ENCODE data around the gene SND1.

Gene SND1

DNA sequence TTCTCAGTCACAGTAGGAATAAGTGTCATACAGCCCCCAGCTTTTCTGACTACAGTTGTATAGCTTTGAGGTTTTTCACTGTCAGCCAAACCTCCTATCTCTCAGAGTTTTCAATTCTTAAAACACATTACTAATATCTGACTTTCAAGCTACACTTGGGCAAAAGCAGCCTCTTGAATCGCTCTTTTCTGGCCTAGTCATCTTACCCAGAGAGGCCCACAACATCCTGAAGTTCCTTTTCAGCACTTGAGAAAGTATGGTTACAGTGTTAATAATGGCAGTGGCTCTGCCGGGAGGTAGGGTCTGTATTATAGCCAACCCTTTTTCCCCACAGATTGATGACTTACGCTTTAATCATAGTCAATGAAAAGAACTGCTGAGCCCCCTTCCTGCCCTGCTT is 198.2 kb downstream of the SND1 start:
- no peak for DNase-seq (ENCODE audit: low read depth)
- TF ChIP-seq, protein P1, sequence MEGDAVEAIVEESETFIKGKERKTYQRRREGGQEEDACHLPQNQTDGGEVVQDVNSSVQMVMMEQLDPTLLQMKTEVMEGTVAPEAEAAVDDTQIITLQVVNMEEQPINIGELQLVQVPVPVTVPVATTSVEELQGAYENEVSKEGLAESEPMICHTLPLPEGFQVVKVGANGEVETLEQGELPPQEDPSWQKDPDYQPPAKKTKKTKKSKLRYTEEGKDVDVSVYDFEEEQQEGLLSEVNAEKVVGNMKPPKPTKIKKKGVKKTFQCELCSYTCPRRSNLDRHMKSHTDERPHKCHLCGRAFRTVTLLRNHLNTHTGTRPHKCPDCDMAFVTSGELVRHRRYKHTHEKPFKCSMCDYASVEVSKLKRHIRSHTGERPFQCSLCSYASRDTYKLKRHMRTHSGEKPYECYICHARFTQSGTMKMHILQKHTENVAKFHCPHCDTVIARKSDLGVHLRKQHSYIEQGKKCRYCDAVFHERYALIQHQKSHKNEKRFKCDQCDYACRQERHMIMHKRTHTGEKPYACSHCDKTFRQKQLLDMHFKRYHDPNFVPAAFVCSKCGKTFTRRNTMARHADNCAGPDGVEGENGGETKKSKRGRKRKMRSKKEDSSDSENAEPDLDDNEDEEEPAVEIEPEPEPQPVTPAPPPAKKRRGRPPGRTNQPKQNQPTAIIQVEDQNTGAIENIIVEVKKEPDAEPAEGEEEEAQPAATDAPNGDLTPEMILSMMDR (IDR thresholded peaks at IDR 0.05; ENCODE audit: low read depth, low read length, missing control alignments) = no peak

DNA sequence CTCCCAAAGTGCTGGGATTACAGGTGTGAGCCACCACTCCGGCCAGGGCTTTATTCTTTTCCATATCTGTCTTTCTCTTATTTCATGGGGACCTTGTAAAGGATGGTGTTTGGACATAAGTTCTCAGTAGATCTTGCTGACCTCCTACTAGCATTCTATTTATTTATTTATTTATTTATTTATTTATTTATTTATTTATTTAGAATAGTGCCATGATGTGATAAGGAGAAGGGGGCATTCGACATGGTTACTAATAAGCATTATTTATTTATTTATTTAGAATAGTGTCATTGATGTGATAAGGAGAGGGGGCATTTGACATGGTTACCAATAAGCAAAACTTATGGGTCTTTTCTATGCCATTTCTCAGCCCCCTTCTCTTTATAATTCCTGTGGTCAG is 202.4 kb downstream of the SND1 start:
- TF ChIP-seq, protein P1 (IDR thresholded peaks at IDR 0.05; ENCODE audit: low read depth, low read length, missing control alignments) = no peak
- DNase-seq (ENCODE audit: low read depth) = no peak

More for the DNA sequence above, 198.2 kb downstream of the SND1 start:
- no peak overlapping the region for H3K4me3 ChIP-seq (ENCODE audit: low read depth, low read length)

DNA sequence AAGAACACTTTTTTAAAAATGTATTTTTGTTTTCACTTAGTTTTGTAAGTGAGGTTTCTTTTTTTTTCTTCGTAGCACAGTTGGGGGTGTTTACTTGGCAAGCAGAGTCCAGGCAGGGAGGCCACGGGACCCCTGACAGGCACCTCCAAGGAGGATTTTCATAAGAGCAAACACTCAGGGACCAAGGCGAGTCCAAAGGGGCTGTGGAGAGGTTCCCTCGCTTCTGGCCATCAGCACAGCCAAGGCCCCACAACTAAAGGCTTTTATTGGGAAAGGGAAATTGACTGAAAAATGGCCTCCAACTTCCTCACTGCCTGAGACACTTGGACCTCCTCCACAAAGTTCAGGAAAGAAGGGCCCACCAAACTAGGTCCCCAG is 205.5 kb downstream of the SND1 start:
- no peak overlapping the region for H3K4me3 ChIP-seq (ENCODE audit: low read depth, low read length)
- DNase-seq (ENCODE audit: low read depth) = no peak
- TF ChIP-seq, protein P1 (IDR thresholded peaks at IDR 0.05; ENCODE audit: low read depth, low read length, missing control alignments) = no peak

More for the DNA sequence above, 202.4 kb downstream of the SND1 start:
- no peak overlapping the region for H3K4me3 ChIP-seq (ENCODE audit: low read depth, low read length)

DNA sequence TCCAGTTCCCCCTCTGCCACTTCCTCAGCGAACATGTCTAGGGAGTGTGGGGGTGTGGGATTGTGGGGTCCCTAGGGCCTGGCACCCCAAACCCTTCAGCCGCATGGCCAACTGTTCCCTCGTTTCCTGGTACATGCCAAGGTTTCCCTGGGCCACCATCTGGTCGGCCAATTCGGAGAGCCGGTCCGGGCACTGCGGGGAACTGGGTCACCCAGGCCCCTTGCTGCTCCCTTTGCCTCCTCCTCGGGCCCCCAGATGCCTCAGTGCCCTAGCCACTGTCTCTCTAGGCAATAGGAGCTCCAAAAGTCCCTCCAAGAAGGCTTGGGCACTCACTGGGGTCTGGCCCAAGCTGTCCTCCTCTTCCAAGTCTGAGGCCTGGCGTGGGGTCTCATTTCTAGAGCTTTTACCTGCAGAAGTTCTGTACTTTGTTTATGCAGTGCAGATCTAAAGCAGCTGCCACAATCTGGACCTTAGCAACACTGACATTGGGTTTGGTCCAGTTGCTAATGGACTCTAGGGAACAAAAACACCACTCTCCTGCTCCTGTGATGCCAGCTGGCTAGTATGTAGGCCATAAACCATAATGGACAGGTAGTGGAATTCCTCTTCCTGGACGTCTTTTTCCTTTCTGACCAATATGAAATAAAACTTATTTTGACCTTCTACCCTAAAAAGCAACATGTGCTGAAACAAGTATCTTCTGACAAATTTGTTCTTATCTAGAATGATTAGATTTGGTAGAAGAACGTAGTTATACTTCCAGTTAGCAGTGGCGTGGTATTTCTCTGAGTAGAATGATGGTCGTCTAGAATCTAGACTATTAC is 206.3 kb downstream of the SND1 start:
- TF ChIP-seq, protein P1 (IDR thresholded peaks at IDR 0.05; ENCODE audit: low read depth, low read length, missing control alignments) = no peak
- no peak for DNase-seq (ENCODE audit: low read depth)
- H3K4me3 ChIP-seq (ENCODE audit: low read depth, low read length) = no peak overlapping the region

DNA sequence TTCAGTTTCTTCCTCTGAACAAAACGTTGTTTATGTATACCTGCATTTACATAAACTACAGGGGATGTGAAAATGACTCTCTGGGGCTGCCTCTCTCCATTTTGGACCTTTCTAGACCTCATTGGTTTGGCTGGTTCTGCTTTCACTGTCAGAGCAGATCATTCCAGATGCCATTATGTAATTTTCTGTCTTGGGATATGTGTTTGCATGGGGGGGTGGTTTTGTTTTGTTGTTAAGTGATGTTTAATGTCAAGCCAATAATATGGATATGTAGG is 206.9 kb downstream of the SND1 start:
- TF ChIP-seq, protein P1 (IDR thresholded peaks at IDR 0.05; ENCODE audit: low read depth, low read length, missing control alignments) = no peak
- DNase-seq (ENCODE audit: low read depth) = no peak
- H3K4me3 ChIP-seq (ENCODE audit: low read depth, low read length) = no peak overlapping the region

DNA sequence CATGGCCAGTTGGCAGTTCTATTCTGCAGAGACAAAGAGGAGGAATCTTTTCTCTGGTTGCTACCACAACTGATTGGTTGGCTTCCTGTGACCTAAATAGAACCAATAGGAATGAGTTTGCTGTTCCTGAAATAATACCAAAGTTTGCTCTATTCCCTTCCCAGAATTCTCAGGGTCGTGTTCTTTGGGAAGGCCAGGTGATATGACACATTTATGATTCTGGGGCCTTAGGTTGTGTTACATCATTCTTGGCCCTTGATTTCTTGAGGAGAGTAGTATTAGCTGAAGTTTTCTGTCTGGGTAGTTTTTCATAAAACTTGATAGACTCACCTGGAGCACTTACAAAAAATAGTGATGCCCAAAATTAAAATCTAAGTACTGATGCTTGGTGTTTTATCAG is 207.3 kb downstream of the SND1 start:
- no peak for DNase-seq (ENCODE audit: low read depth)
- TF ChIP-seq, protein P1 (IDR thresholded peaks at IDR 0.05; ENCODE audit: low read depth, low read length, missing control alignments) = no peak
- H3K4me3 ChIP-seq (ENCODE audit: low read depth, low read length) = no peak overlapping the region

DNA sequence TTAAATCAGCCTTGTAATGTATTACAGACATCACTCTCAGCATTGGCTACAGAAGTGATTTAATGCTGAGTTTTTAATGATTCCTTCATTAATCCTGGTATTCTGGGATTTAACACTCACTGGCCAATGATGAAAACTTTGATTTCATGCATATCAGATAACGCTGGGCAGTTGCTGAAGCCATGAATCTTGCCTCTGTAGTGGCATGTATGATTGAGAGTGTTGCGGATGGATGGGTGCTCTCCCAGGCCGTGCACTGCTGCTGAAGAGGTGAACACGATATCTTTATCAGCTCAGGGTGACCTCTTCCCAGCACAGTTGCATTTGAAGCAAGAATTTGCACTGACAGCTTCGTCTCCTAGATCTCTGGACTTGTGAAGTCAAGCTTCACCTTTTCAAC is 210.5 kb downstream of the SND1 start:
- H3K4me3 ChIP-seq (ENCODE audit: low read depth, low read length) = no peak overlapping the region
- no peak for DNase-seq (ENCODE audit: low read depth)
- TF ChIP-seq, protein P1 (IDR thresholded peaks at IDR 0.05; ENCODE audit: low read depth, low read length, missing control alignments) = no peak

Data from GM12864 (cell line).